Activated CD8-positive, alpha-beta memory T cell treated with anti-CD3 and anti-CD28 coated beads, Interleukin-2, amount 50 U/mL, for 1 hour (primary cell): Measurements from ENCODE around the gene TEX2.
A peak's percentile ranks its signal among the peaks of the same experiment; 100 is the strongest.

ENCODE experiments used
- DNase-seq: peaks from one replicate; pipeline ENCODE4 v3.0.0-alpha.2; 2020; ENCODE audit errors: extremely low read depth

Gene TEX2, protein sequence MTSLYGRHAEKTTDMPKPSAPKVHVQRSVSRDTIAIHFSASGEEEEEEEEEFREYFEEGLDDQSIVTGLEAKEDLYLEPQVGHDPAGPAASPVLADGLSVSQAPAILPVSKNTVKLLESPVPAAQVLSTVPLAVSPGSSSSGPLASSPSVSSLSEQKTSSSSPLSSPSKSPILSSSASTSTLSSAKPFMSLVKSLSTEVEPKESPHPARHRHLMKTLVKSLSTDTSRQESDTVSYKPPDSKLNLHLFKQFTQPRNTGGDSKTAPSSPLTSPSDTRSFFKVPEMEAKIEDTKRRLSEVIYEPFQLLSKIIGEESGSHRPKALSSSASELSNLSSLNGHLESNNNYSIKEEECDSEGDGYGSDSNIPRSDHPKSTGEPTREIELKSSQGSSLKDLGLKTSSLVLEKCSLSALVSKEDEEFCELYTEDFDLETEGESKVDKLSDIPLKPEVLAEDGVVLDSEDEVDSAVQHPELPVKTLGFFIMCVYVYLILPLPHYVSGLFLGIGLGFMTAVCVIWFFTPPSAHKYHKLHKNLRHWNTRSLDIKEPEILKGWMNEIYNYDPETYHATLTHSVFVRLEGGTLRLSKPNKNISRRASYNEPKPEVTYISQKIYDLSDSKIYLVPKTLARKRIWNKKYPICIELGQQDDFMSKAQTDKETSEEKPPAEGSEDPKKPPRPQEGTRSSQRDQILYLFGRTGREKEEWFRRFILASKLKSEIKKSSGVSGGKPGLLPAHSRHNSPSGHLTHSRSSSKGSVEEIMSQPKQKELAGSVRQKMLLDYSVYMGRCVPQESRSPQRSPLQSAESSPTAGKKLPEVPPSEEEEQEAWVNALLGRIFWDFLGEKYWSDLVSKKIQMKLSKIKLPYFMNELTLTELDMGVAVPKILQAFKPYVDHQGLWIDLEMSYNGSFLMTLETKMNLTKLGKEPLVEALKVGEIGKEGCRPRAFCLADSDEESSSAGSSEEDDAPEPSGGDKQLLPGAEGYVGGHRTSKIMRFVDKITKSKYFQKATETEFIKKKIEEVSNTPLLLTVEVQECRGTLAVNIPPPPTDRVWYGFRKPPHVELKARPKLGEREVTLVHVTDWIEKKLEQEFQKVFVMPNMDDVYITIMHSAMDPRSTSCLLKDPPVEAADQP

DNA sequence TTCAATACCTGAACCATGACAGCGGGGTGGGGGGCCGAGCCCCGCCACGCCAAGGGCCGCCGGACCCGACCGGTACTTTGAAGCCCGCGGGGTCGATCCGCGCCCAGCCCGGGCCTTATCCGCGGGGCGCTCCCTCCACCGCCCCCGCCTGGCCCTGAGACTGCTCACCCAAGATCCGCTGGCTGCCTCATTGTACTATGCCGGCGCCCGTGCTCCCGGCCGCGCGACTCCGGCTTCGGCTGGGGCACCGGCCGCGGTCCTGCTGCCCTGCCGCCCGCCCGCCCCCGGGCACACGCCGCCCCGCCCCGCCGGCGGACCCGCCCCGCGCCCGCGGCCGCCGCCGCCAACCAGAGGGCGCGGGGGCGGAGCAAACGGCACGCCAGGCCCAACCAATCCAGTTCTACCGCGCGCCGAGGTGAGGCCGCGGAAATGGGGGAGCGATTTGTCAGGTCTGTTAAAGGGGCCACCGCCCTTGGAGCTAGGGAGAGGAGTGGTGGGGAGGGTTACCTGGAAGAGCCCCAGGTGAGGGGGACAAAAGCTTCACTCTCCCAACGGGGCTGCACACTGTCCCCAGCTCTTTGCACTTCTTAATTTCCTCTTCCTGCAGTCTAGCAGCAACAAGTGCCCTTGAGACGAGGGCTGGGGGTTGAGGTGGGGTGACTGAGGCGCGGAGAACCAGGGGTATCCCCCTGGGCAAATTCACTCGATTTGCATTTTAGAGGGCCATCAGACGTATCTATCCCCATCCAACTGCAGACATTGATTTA is at the start of gene TEX2:
TSS of gene TEX2 (minus strand) at position 261 of the 767 bp plus-strand sequence. CDS start 49,043 bp downstream, outside the sequence.
- DNase-seq = peak; percentile 69

DNA sequence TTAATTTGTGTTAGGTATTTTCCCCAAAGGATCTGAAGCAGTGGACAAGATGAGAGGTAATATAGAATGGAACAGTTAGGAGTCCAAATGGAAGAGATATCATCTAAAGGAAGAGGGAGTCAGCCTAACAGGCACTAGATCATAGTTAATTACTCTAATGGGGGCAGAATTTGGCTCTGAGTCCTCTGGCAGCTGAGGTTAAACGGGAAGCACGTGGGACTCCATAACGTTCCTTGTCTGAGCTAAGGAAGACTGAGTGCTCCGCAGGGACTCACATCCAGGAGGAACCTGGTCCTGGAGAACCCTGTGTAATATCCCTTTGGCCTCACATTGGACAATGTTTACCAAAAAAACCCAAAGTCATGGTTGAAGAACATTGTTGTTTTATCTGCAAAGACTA is 46.6 kb upstream of the TEX2 start:
- no peak for DNase-seq

GRCh38 chr17:64309021-64309420 is 46.0 kb upstream of the TEX2 start:
- no peak for DNase-seq

DNA sequence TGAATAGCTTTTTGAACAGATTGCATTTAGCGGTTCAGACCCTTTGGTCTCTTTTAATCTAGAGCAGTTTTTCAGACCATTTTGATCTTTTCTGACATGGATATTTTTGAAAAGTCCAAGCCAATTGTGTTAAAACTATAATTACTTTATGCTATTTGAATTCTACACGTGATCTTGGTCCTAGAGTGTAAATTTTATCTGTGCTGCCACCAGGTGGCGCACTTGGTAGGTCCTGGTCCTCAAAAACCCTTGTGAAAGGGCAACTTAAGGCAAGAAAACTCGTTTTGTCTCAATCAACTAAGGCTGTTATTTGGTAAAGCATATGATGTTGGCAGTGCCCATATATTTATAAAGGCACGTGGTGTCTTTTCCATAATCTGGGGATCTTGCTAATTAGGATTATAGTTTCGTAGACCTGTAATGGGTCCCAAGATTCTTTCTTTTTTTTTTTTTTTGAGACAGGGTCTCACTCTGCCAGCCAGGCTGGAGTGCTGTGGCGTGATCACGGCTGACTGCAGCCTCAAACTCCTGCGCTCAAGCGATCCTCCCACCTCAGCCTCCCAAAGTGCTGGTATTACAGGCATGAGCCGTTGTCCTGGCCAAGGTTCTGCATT is 43.9 kb upstream of the TEX2 start:
- DNase-seq = no peak

DNA sequence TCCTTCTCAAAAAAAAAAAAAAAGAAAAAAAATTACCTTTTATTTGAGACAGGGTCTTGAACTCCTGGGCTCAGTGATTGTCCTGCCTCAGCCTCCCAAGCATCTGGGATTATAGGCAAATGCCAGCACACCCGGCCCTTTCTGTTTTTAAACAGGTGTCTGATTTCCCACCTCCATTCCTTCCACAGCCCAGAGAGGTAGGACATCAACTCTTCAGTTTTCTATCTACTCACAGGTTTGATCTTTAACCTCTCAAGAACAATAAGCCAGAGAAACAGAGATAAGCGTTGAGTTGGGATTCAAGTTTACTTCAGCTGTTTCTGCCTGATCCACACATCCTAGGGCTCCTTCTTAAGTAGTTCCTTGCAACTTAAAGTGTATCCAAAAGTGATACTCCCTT is 41.5 kb upstream of the TEX2 start:
- DNase-seq = no peak

DNA sequence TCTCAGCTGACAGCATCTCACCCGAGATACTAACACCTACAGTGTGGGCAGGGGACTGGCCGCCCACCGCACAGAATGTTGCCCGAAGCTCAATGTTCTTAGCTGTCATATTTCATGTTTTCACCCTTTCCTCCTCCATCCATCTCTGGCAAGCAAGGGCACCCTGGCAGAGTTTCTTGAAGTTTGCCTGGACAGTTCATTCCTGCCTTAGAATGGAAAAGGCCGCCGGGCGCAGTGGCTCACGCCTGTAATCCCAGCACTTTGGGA is 37.6 kb upstream of the TEX2 start:
- DNase-seq = no peak

DNA sequence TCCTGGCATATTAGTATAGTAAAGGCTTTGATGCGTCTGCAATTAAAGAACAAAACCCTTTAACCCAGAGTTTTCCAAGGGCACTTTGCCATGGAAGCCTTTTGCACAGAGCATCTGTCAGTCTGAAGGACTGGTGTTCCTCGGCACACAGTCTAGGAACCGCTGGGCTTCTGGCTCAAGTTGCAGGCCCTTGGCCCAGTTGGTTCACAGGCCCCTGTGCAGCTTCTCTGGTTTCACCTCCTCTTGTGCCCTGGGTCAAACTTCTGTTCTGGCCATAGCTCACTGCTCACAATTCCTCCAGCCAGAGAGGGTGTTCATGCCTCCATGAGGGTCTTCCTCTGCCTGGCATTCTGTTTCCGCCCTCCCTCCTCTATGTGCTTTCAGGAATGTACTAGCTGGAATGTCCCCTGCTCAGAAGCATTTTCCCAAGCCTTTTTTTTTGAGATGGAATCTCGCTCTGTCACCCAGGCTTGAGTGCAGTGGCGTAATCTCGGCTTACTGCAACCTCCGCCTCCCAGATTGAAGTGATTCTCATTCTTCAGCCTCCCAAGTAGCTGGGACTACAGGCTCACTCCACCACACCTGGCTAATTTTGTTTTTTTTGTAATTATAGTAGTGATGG is 34.5 kb upstream of the TEX2 start:
- DNase-seq = no peak

DNA sequence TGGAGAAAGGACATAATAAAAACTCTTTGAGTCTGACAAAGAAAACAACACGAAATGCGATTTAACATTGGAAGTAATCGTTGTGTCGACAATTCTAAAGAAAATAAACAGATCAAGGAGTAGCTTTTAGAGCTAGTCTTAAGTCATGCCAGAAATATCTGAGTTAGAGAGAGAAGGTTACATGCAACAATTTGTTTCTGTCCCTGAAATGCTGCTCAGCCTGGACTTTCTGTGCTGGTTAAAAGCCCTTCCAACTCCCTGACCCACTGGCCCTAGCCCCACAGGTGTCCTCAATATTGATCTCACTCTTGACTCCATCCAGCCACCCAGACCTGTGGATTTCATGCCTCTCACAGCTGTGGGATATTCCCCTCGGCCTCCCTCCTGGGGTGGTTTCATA is 33.2 kb upstream of the TEX2 start:
- DNase-seq = no peak

DNA sequence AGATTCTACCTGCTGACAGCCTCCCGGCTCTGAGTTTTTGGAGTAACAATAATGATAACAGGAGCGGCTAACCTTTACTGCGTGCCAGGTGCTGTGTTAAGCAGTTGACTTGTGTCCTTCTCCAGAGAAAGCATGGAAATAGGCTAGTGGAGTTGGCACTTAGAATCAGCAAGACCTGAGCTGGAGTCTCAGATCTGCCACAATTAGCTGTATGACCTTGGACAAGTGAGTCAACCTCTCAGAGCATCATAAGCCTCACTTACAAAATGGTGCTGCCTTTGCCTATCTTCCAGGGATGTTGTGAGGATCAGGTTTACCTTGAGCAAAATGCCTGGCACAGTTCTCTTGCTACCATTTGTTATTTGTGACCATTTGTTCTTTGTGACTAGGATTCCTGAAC is 32.1 kb upstream of the TEX2 start:
- no peak for DNase-seq

DNA sequence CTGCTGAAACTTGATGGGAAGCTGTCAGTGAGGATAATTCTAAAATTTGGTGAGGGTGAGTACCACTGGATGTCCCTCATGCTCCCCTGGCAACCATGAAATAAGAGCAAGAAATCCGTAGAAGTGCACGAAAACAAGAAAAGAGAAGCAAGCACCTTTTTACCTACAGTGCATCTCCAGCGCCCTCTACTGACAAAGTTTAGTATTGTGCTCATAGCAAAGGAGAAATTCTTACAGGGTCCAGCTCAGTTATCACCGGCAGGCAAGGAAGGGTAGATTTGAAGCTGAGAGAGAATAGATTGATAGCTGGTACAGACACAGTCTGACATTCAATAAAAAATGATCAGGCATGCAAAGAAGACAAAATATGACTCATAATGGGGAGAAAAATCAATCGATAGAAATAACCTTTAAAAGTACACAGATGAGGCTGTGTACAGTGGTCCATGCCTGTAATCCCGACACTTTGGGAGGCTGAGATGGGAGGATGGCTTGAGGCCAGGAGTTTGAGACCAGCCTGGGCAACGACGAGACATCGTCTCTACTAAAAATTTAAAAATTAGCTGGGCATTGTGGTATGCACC is 28.3 kb upstream of the TEX2 start:
- no peak for DNase-seq

DNA sequence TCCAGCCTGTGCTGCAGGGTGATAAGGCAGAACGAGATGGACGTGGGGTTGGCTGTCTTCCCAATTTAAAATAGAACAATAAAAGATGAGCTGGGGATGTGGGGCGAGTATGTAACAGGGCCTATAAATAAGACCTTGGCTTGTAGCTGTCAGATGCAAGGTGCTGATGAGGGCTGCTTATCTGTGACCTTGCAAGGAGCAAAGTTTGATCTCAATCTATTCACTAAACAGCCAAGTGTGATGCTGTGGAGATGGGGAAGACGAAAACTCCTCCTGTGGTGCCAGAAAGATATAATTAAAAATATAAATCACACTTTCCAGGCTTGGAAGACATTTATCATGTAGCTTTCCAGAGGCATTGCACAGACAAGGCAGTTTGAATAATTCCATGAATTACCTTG is 26.7 kb upstream of the TEX2 start:
- no peak for DNase-seq

DNA sequence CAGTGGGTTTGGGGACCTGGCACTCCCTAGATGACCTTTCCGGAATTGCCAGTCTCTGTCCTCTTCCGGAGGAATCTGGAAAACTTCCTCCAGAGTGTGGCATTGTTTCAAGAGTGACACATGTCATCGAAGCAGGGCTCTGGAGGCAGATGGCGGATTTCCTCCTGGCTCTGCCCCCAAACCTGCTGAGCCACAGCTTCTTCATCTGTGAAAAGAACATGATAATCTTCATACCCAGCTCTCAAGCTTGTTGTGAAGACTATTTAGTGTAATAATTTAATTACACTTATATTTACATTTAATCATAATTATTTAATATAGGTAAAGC is 19.7 kb upstream of the TEX2 start:
- no peak for DNase-seq

- no peak for DNase-seq
Observed at GRCh38 chr17:64281962-64282752, 19.1 kb upstream of the TEX2 start.

GRCh38 chr17:64278614-64279013 is 15.6 kb upstream of the TEX2 start:
- DNase-seq = no peak

DNA sequence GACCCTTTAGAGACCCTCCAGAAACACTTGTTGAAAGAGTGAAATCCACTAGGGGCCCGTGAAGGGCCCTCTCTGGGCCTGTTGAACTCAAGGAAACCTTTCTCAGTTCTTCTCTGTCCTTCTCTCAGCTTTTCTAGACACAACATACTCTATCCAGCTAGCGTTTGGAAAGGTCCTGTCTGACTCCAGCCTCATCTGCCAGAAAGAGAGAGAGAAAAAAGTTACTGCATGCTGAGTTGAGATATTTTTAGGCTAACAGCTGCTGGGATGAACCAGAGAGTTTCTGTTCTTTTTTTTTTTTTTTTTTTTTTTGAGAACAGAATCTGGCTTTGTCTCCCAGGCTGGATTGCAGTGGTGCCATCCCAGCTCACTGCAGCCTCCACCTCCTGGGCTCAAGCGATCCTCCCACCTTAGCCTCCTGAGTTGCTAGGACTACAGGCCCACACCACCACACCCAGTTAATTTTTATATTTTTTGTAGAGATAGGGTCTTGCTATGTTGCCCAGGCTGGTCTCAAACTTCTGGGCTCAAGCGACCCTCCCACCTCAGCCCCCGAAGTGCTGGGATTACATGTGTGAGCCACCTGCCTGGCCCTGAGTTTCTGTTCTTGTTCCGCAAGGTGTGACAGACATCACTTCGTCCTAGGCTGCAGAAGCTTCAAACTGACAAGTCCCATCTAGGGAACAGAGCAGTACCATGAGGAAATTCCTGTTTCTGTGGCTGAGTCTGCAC is 14.9 kb upstream of the TEX2 start:
- DNase-seq = no peak

GRCh38 chr17:64276961-64277505 is 14.0 kb upstream of the TEX2 start:
- no peak for DNase-seq

DNA sequence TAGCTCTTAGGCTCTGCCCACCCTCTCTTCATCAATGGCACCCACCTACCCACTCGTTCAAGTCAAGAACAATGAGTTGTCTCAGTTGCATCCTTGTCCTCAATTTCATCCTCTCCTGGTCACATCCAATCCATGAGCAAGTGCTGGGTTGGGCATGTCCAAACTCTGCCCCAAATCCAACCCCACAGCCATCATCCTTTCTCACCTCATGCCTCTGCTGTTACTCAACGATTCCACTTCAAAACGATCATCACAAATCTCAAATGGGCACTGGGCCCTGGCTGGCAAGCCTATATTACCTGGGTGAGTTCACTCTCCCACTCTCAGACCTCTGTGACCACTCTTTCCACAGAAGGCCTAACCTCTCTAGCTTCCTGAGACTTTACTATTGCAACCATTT is 12.0 kb upstream of the TEX2 start:
- no peak for DNase-seq

GRCh38 chr17:64273006-64273405 is 9.9 kb upstream of the TEX2 start:
- DNase-seq = no peak

DNA sequence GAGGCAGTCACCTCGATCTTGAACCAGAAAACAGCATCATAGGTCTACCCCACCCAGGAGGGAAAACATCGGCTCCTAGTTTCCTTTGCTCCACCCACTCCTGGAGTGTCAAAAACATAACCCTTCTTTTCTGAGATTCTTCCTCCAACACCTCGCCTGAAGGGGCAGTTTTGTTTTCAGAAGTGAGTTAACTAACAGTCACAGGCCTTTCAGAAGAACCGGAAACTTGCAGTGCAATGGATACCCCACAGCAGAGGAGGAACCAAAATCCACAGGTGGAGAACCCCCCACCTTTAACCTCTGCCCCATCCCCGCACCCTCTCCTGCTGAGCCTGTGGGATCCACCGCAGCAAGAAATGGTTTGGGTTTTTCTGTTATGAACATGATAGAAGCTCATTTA is 7.8 kb upstream of the TEX2 start:
- no peak for DNase-seq
